ENCODE measurements around the gene GMCL2.

Gene GMCL2

DNA sequence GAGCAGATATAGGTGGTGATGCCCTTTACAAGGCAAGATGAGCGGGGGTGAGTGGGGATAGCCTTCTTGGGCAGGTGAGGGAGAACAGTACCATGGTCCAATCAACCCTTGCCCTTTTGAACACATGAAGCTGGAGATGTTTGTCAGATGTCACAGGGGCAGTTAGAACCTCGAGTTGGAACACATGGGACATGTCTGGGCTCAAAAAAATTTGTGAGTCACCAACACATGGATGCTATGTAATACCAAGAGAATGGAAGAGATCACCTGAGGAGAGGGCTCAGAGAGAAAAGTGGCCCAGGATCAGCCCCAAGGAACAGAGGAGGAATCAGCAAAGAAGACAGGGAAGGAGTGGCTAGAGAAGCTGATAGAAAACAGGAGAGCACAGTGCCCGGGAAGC lies 40.8 kb upstream of the GMCL2 start:
- TF ChIP-seq, protein P1, sequence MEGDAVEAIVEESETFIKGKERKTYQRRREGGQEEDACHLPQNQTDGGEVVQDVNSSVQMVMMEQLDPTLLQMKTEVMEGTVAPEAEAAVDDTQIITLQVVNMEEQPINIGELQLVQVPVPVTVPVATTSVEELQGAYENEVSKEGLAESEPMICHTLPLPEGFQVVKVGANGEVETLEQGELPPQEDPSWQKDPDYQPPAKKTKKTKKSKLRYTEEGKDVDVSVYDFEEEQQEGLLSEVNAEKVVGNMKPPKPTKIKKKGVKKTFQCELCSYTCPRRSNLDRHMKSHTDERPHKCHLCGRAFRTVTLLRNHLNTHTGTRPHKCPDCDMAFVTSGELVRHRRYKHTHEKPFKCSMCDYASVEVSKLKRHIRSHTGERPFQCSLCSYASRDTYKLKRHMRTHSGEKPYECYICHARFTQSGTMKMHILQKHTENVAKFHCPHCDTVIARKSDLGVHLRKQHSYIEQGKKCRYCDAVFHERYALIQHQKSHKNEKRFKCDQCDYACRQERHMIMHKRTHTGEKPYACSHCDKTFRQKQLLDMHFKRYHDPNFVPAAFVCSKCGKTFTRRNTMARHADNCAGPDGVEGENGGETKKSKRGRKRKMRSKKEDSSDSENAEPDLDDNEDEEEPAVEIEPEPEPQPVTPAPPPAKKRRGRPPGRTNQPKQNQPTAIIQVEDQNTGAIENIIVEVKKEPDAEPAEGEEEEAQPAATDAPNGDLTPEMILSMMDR (IDR thresholded peaks at IDR 0.05; ENCODE audit: extremely low read depth, missing control alignments), result no peak
- DNase-seq (ENCODE audit: low spot score), result no peak

DNA sequence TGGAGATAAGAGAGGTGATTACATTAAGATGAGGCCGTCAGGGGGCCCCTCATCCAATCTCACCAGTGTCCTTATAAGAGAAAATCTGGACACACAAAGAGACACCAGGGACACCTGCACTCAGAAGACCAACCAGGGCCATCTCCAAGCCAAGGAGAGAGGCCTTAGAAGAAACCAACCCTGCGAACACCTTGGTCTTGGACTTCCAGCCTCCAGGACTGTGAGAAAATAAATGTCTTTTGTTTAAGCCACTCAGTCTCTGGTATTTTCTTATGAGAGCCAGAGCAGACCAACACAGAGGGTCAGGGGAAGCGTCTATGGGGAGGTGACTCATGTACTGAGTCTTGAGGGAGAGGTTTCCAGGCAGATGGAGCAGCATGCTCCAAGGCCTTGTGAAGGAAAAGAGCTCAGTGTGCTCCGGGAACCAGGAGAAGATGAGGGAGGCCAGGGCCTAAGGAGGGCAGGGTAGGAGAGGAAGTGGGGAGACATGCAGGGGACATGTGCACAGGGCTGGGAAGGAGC lies 40.0 kb upstream of the GMCL2 start:
- DNase-seq (ENCODE audit: low spot score), result no peak
- TF ChIP-seq, protein P1 (IDR thresholded peaks at IDR 0.05; ENCODE audit: extremely low read depth, missing control alignments), result no peak

DNA sequence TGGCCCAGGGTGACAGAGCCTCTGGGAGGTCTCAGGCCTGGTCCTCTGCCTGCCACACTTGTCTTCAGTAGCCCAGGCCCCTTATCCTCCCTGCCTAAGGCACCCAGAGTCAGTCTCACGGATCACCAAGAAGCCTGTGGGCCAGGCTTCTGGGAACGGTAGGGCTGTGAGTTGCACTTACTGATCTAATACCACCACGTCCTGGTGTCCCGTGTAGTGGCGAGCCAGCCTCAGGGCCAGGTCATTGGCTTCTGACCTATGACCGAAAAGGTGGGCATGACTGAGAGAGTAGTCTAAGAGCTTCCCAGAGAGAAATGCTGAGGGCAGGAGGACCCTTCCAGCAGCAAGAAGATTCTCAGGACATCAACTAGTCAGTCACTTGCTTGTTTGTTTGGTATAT lies 38.0 kb upstream of the GMCL2 start:
- TF ChIP-seq, protein P1 (IDR thresholded peaks at IDR 0.05; ENCODE audit: extremely low read depth, missing control alignments), result no peak
- no peak for DNase-seq (ENCODE audit: low spot score)

DNA sequence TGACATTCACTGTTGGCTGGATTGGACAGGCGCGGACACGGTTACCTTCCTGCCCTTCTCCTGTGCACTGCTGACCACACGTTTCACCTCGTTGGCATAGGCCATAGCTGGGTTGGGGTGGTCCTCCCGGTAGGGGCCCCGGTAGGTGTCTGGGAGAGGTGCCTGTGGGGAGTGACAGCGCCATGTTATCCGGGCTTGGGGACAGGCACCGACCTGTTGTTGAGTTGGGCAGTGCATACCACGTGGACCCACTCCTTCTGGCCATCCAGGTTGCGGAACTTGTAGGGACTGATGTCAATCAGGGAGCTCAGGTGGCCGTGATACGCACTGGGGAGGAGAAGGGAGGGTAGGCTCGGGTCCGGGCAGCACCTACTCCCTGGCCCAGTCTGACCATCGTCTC lies 37.2 kb upstream of the GMCL2 start:
- TF ChIP-seq, protein P1 (IDR thresholded peaks at IDR 0.05; ENCODE audit: extremely low read depth, missing control alignments), result no peak
- DNase-seq (ENCODE audit: low spot score), result no peak

DNA sequence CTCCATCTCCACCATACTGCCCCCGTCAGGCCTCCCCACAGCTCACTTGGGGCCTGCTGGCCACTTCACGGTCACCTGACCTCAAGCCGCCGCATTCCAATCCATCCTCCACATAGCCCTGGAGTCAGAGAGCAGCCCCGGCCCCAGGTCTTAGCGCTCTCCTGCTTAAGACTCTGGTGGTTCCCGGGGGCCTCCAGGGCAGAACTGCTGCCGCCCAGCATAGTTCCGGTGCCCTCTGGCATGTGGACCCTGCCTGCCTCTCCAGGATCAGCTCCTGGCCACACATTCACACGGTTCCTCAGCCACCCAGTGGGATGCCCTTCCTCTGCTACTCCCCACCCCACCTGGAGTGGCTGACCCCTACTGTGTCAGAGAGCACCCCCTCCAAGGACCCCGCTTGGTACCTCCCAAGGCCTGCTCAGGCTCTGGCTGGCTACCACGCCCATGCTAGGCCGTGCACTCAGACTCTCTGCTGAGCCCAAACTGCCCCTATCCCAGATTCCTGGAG lies 36.7 kb upstream of the GMCL2 start:
- TF ChIP-seq, protein P1 (IDR thresholded peaks at IDR 0.05; ENCODE audit: extremely low read depth, missing control alignments), result no peak
- DNase-seq (ENCODE audit: low spot score), result no peak

DNA sequence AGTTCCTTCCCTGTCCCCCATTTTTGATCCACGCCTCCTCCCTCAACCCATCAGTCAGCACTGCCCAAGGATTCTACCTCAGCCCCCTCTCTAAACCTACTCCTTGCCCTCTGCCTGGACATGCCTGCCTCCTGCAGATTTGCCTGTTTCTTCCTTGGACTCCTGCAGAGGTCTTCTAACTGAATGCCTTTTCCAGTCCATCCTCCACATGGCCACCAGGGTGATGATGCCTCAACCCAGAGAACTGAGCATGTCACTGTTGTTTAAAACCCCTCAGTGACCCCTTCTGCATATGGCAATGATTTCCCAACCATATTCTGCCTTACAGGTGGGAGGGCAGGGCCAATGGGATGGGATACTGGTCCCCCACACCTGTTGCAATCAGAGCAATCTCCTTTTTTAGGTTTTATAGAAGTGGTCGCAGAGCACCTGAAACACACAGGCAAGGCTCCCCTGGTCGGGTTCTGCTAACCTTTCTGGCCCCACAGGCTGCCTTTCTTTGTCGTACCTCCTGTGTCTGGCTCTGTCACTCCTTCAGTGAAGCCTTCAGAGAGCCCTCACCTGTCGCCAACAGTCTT lies 36.1 kb upstream of the GMCL2 start:
- no peak for DNase-seq (ENCODE audit: low spot score)
- TF ChIP-seq, protein P1 (IDR thresholded peaks at IDR 0.05; ENCODE audit: extremely low read depth, missing control alignments), result no peak

DNA sequence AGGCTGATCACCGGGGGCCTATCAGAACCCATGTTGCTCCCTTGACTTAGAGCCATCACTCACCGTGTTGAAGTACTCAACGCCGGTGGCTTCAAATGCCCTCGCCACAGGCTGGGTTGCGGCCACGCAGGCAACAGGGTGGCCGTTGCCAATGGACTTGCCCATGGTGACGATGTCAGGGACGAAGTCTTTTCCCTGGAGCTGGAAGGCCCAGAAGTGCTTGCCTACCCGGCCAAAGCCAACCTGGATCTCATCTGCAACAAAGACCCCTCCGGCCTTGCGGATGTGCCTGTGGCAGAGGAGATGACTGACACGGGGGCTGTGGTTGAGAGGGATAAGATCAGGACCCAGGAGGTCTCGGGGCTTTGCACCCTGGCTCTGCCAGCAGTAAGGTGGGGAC lies 35.1 kb upstream of the GMCL2 start:
- no peak for DNase-seq (ENCODE audit: low spot score)
- TF ChIP-seq, protein P1 (IDR thresholded peaks at IDR 0.05; ENCODE audit: extremely low read depth, missing control alignments), result no peak

All from GM20000 (cell line).